RWPE1 (cell line): ENCODE results near the gene TTC12.
A peak's percentile ranks its signal among the peaks of the same experiment; 100 is the strongest.

ENCODE experiments used
- CTCF ChIA-PET: fragments of 350-600 bp; sonication (Branson Sonifier 250); formaldehyde crosslinking; extraction: SDS; loops from one replicate; lab custom pipeline; 2021; lab: Yijun Ruan, JAX
- POLR2A ChIA-PET: fragments of 400-600 bp; formaldehyde crosslinking; extraction: SDS; loops from one replicate; lab custom pipeline; 2020; ENCODE audit warnings: antibody characterized with exemption; ENCODE audit not compliant: low non-redundant PET; lab: Yijun Ruan, JAX
- DNase-seq: peaks from one replicate; pipeline ENCODE4 v3.0.0; 2012; ENCODE audit warnings: low spot score
- H3K27ac ChIP-seq: fragments of 450-650 bp; 2 replicates; pipeline ENCODE4 v1.5.1; 2017
- TF ChIP-seq, protein P1 (sequence below): fragments of 450-650 bp; conservative IDR thresholded peaks from 2 replicates; pipeline ENCODE4 v1.5.1; 2017; ENCODE audit warnings: low read depth, mild to moderate bottlenecking

The TTC12 gene

DNA sequence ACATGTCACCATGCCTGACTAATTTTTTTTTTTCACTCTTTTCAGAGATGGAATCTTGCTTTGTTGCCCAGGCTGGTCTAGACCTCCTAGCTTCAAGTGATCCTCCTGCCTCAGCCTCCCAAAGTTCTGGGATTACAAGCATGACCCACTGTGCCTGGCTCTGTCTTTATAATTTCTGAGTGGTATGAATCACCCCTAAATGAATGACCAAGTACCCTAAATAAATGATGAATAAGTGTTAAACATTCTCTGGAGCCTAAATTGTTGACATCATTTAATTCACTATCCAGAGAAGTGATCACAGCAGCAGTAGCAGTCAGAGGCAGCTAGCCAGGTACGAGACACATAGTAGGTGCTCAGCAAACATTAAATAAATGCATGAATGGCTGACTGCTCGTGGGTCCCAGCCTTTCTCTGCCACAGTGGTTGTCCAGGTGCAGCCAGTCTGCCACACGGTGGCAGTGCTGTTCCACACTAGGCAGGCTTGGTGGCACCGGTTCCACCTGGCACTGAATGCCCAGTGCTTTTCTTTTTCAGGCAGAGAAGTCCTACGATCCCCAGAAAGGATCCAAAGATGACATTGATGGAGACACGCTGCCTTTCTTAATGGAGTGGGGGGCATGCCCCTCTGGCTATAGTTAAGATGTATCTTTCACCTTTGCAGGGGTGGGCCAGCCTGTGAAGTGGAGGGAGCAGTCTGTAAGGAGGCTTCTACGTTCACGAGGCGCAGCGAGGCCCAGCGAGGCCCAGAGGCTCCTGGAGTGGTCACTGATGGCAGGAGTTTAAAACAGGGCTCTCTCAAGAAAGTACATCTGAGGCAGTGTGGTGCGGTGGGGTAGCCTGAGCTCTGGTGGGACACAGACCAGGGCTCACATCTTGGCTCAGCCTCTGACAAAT lies 8.7 kb upstream of the TTC12 start:
- POLR2A ChIA-PET, result no interaction called here
- CTCF ChIA-PET, result interaction anchor here (0.5 to 1.4 kb wide), 14 partner anchors 59 to 1360 kb away, joined by 3 to 8 read pairs (median 4); no protein-coding TSS in a partner anchor
- H3K27ac ChIP-seq, result no peak overlapping the region
- peak; percentile 79 for DNase-seq
- TF ChIP-seq, protein P1, sequence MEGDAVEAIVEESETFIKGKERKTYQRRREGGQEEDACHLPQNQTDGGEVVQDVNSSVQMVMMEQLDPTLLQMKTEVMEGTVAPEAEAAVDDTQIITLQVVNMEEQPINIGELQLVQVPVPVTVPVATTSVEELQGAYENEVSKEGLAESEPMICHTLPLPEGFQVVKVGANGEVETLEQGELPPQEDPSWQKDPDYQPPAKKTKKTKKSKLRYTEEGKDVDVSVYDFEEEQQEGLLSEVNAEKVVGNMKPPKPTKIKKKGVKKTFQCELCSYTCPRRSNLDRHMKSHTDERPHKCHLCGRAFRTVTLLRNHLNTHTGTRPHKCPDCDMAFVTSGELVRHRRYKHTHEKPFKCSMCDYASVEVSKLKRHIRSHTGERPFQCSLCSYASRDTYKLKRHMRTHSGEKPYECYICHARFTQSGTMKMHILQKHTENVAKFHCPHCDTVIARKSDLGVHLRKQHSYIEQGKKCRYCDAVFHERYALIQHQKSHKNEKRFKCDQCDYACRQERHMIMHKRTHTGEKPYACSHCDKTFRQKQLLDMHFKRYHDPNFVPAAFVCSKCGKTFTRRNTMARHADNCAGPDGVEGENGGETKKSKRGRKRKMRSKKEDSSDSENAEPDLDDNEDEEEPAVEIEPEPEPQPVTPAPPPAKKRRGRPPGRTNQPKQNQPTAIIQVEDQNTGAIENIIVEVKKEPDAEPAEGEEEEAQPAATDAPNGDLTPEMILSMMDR, result peak; percentile 94

DNA sequence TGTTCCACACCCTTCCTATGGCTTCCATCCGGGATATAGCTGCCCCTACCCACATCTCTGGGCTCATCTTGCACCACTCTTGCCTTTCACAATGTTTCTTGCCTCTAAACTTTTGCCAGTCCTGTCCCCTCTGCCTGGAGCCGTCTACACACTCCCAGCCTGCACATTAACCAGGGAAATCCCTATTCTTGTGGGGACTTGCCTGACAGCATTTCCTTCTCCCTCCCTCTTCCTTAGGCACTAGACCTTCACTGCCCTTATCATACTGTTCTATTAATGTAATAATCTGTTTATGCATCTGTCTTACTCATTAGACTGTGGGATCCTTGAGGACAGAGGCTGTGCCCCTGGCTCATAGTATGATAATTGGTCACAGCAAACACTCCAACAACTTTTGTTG lies 5.8 kb upstream of the TTC12 start:
- ChIA-PET POLR2A (no interaction called here), CTCF (interaction anchor here (0.9 kb wide), 1 partner anchor 166 kb away, joined by 3 read pairs; the partner anchor contains the start of gene DRD2)
- TF ChIP-seq, protein P1, result no peak
- no peak for DNase-seq
- H3K27ac ChIP-seq, result no peak overlapping the region

DNA sequence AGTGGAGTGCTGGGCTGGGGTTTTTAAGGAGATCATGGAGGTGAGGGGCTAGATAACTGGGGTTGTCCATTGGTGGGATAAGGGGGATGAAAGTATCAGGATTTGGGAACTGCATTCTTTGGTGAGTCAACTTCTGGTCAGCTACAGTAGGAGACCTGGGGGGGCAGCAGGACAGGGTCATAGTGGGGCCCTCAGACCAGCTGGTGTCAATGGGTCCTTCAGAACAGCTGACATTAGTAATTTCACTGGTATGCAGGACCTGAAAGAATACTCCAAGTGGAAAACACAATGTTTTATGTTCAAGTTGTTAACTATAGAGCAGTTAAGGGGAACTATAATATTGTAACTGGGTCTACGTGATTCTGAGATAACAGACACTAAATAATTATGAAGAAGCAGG lies 2.8 kb upstream of the TTC12 start:
- ChIA-PET POLR2A (no interaction called here), CTCF (no interaction called here)
- no peak overlapping the region for H3K27ac ChIP-seq
- no peak for DNase-seq
- TF ChIP-seq, protein P1, result no peak

DNA sequence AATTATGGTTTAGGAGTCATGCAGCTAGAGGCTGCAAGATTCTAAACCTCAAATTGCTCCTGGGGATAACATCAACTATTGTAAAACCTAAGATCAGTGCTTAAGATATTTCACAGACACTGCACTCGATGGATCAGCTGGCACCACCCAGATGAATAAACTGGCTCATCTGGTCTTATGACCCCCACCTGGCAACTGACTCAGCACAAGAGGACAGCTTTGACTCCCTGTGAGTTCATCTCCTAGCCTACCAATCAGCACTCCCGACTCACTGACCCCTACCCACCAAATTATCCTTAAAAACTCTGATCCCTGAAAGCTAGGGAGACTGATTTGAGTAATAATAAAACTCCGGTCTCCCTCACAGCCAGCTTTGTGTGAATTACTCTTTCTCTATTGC lies 782 bp upstream of the TTC12 start:
- POLR2A ChIA-PET, result no interaction called here
- CTCF ChIA-PET, result interaction anchor here (0.6 to 1.2 kb wide), 4 partner anchors 162 to 434 kb away, joined by 3 to 5 read pairs (median 3); partner anchors contain the start of gene DRD2
- TF ChIP-seq, protein P1, result no peak
- no peak overlapping the region for H3K27ac ChIP-seq
- DNase-seq, result no peak

DNA sequence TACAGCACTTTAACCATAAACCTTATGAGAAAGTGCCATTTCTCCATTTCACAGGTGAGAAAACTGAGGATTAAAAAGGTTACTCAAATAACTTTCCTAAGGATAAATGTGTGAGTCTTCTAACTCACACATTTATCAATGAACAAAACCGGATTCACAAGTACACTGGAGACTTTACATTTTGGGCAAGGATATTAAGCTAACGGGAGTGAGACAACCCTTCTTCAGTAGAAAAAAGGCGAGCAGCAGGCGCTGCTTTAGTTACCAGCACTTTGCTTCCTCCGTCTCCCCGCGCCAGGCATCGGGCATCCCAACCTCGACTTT lies 356 bp upstream of the TTC12 start:
- DNase-seq, result no peak
- H3K27ac ChIP-seq, result peak overlapping the region; percentile 82
- POLR2A ChIA-PET, result no interaction called here
- TF ChIP-seq, protein P1, result no peak
- CTCF ChIA-PET, result interaction anchor here (0.6 to 1.2 kb wide), 4 partner anchors 179 to 902 kb away, joined by 3 to 5 read pairs (median 4); no protein-coding TSS in a partner anchor

DNA sequence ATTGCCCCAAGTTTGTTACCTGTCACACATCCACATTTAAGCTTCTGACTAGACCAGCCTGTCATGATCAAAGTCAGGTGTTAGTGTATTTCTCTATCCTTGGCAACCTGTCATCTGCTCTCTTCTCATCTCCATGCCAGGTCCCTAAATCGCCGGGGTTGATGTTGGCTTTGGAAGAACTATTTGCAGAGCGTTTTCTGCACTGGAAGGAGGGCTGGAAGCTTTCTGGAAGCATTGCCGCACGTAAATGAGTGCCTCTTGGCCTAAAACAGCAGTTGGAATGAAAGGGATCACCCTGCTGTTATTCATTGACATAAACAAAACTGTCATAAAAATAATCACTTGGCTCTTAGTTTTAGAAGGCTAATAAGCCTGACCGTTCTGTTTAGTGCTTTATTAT lies 1.4 kb downstream of the TTC12 start:
- TF ChIP-seq, protein P1, result no peak
- ChIA-PET POLR2A (no interaction called here), CTCF (no interaction called here)
- no peak overlapping the region for H3K27ac ChIP-seq
- no peak for DNase-seq
